H1 (cell line): Measurements from ENCODE around the gene TMA7. TPM values are rescaled to one million over a fixed set of nuclear protein-coding genes. Genes with fewer than 3 reads are reported as not detected.

Experiments used
- CTCF ChIA-PET: fragments of 300-600 bp; sonication (Branson Sonifier 250); formaldehyde crosslinking; loops from one replicate; lab custom pipeline; 2021; ENCODE audit not compliant: partially characterized antibody; lab: Charles Lee
- POLR2A ChIA-PET: fragments of 300-600 bp; sonication (Branson Sonifier 250); formaldehyde crosslinking; loops from one replicate; lab custom pipeline; 2021; ENCODE audit warnings: inconsistent platforms; ENCODE audit not compliant: partially characterized antibody; lab: Charles Lee
- DNase-seq, 2 experiments: peaks; one replicate each; pipeline versions ENCODE4 v3.0.0 to v3.0.0-alpha.2; 2010 to 2022; ENCODE audit warnings: low spot score in 2 of 2, low read depth in 1 of 2, mixed read lengths in 1 of 2
- FAIRE-seq: peaks from 2 replicates; lab custom pipeline; 2011; peaks lifted over from hg19 to GRCh38; lab: Jason Lieb, UNC
- H2AFZ ChIP-seq: 2 replicates; pipeline ENCODE4 v1.8.1; 2012; ENCODE audit warnings: low read length, inconsistent platforms
- H2AK5ac ChIP-seq: 2 replicates; pipeline ENCODE4 v1.6.1; 2013; ENCODE audit warnings: low read depth, low read length
- H2BK120ac ChIP-seq: replicated peaks from 2 replicates; pipeline ENCODE3; 2013; ENCODE audit warnings: low read depth, low read length, inconsistent platforms
- H2BK12ac ChIP-seq: 2 replicates; pipeline ENCODE4 v1.6.1; 2013; ENCODE audit warnings: low read depth, low read length
- H2BK15ac ChIP-seq: 2 replicates; pipeline ENCODE4 v1.6.1; 2013; ENCODE audit warnings: low read length
- H2BK20ac ChIP-seq: 2 replicates; pipeline ENCODE4 v1.6.1; 2013; ENCODE audit warnings: low read length
- H2BK5ac ChIP-seq: 2 replicates; pipeline ENCODE4 v1.6.1; 2013; ENCODE audit warnings: low read depth, low read length
- H3K14ac ChIP-seq: 2 replicates; pipeline ENCODE4 v1.6.1; 2013; ENCODE audit warnings: inconsistent platforms; ENCODE audit not compliant: insufficient read length
- H3K18ac ChIP-seq: 2 replicates; pipeline ENCODE4 v1.6.1; 2013; ENCODE audit warnings: low read length; ENCODE audit errors: extremely low read depth
- H3K23ac ChIP-seq: 2 replicates; pipeline ENCODE4 v1.6.1; 2013; ENCODE audit warnings: inconsistent platforms; ENCODE audit not compliant: insufficient read length
- H3K23me2 ChIP-seq: 2 replicates; pipeline ENCODE4 v1.6.1; 2013; ENCODE audit warnings: low read depth, low read length
- H3K27ac ChIP-seq: 2 replicates; pipeline ENCODE4 v1.6.1; 2011; ENCODE audit warnings: low read depth, low read length, inconsistent platforms
- H3K27me3 ChIP-seq, 4 experiments: replicated peaks in 1 of 4; 1 replicate in 1 of 4; 2 replicates in 3 of 4; pipeline versions ENCODE4 v1.6.1 to v1.8.1; 2011 to 2013; ENCODE audit warnings: low read length in 3 of 4, mild to moderate bottlenecking in 3 of 4, inconsistent platforms in 2 of 4, mixed read lengths in 2 of 4, moderate library complexity in 1 of 4; ENCODE audit not compliant: control insufficient read depth in 3 of 4, insufficient read depth in 3 of 4; ENCODE audit errors: extremely low read depth in 1 of 4
- H3K36me3 ChIP-seq, 4 experiments: 2 replicates each; pipeline versions ENCODE4 v1.6.1 to v1.8.1; 2011 to 2013; ENCODE audit warnings: mild to moderate bottlenecking in 4 of 4, low read length in 3 of 4, moderate library complexity in 2 of 4, control low read depth in 1 of 4, inconsistent platforms in 1 of 4; ENCODE audit not compliant: insufficient read depth in 4 of 4, control insufficient read depth in 2 of 4
- H3K4ac ChIP-seq: replicated peaks from 2 replicates; pipeline ENCODE3; 2013; ENCODE audit warnings: low read length, low read depth, mixed read lengths, inconsistent platforms; ENCODE audit not compliant: insufficient read length
- H3K4me1 ChIP-seq, 4 experiments: replicated peaks in 1 of 4; 1 replicate in 1 of 4; 2 replicates in 3 of 4; pipeline versions ENCODE4 v1.6.1 to v1.8.1; 2011 to 2013; ENCODE audit warnings: low read length in 3 of 4, inconsistent platforms in 2 of 4, mixed read lengths in 1 of 4; ENCODE audit not compliant: insufficient read depth in 4 of 4, control insufficient read depth in 3 of 4
- H3K4me2 ChIP-seq, 2 experiments: 2 replicates each; pipeline versions ENCODE4 v1.6.1 to v1.8.1; 2011 to 2013; ENCODE audit warnings: low read depth in 2 of 2, low read length in 2 of 2, control low read depth in 1 of 2, inconsistent platforms in 1 of 2, mild to moderate bottlenecking in 1 of 2; ENCODE audit not compliant: insufficient read depth in 1 of 2
- H3K4me3 ChIP-seq, 4 experiments: fragments of 200-600, 300-600 bp in 1 of 4; sonication (generic), shearing (Covaris generic), sonication (Bioruptor Twin) in 1 of 4; 2 replicates each; pipeline versions ENCODE4 v1.5.1 to v1.8.1; 2011 to 2016; ENCODE audit warnings: low read length in 4 of 4, low read depth in 3 of 4, control low read depth in 2 of 4, inconsistent platforms in 2 of 4, mild to moderate bottlenecking in 2 of 4, mixed read lengths in 1 of 4, moderate library complexity in 1 of 4; ENCODE audit not compliant: insufficient read depth in 2 of 4; ENCODE audit errors: extremely low read depth in 1 of 4
- H3K56ac ChIP-seq: replicated peaks from 2 replicates; pipeline ENCODE3; 2013; ENCODE audit warnings: low read depth, mild to moderate bottlenecking, mixed read lengths, low read length, inconsistent platforms; ENCODE audit not compliant: insufficient read length
- H3K79me1 ChIP-seq: 2 replicates; pipeline ENCODE4 v1.6.1; 2013; ENCODE audit warnings: low read depth, low read length, control low read depth
- H3K79me2 ChIP-seq, 2 experiments: 2 replicates each; pipeline versions ENCODE4 v1.6.1 to v1.8.1; 2012 to 2013; ENCODE audit warnings: low read length in 2 of 2, mild to moderate bottlenecking in 2 of 2, inconsistent platforms in 1 of 2; ENCODE audit not compliant: insufficient read depth in 2 of 2, control insufficient read depth in 1 of 2
- H3K9ac ChIP-seq, 4 experiments: replicated peaks in 1 of 4; 1 replicate in 1 of 4; 2 replicates in 3 of 4; pipeline versions ENCODE4 v1.6.1 to v1.8.1; 2011 to 2013; ENCODE audit warnings: low read depth in 3 of 4, low read length in 3 of 4, control low read depth in 2 of 4, mild to moderate bottlenecking in 2 of 4, moderate library complexity in 2 of 4, inconsistent platforms in 1 of 4; ENCODE audit errors: extremely low read depth in 1 of 4
- H3K9me3 ChIP-seq, 2 experiments: 2 replicates each; pipeline versions ENCODE4 v1.6.1 to v1.8.1; 2012 to 2013; ENCODE audit warnings: mild to moderate bottlenecking in 2 of 2, moderate library complexity in 2 of 2, control low read depth in 1 of 2, inconsistent platforms in 1 of 2, low read depth in 1 of 2, low read length in 1 of 2, mixed read lengths in 1 of 2; ENCODE audit not compliant: insufficient read depth in 2 of 2
- H4K20me1 ChIP-seq, 2 experiments: replicated peaks in 1 of 2; 2 replicates each; pipeline versions ENCODE3 to v1.8.1; 2011 to 2013; ENCODE audit warnings: inconsistent platforms in 2 of 2, low read length in 2 of 2, mild to moderate bottlenecking in 1 of 2; ENCODE audit not compliant: insufficient read depth in 2 of 2, control insufficient read depth in 1 of 2
- H4K5ac ChIP-seq: 2 replicates; pipeline ENCODE4 v1.6.1; 2013; ENCODE audit warnings: low read length, low read depth, mixed read lengths, inconsistent platforms; ENCODE audit not compliant: insufficient read length
- H4K8ac ChIP-seq: 2 replicates; pipeline ENCODE4 v1.8.0; 2013; ENCODE audit warnings: mild to moderate bottlenecking, moderate library complexity, low read length, inconsistent platforms; ENCODE audit not compliant: insufficient read depth; ENCODE audit errors: extremely low read depth
- H4K91ac ChIP-seq: replicated peaks from 2 replicates; pipeline ENCODE3; 2013; ENCODE audit warnings: low read length, mixed read lengths, inconsistent platforms; ENCODE audit not compliant: insufficient read length
- BCL11A ChIP-seq, 2 experiments: IDR thresholded peaks; one replicate each; pipeline ENCODE4 v1.6.1; 2011; ENCODE audit warnings: low read depth in 2 of 2, low read length in 2 of 2, mild to moderate bottlenecking in 2 of 2
- PHF8 ChIP-seq: fragments of 200-600 bp; sonication (generic); conservative IDR thresholded peaks from 2 replicates; pipeline ENCODE4 v1.7.1; 2012; ENCODE audit warnings: low read depth, mild to moderate bottlenecking, inconsistent platforms, low read length, moderate library complexity
- POLR2A ChIP-seq, 2 experiments: IDR thresholded peaks; 1 replicate in 1 of 2; 2 replicates in 1 of 2; pipeline ENCODE4 v1.6.1; 2011; ENCODE audit warnings: low read depth in 2 of 2, low read length in 2 of 2, mild to moderate bottlenecking in 2 of 2; ENCODE audit errors: control extremely low read depth in 1 of 2
- POLR2AphosphoS5 ChIP-seq: IDR thresholded peaks from 2 replicates; pipeline ENCODE4 v1.6.1; 2011; ENCODE audit warnings: low read depth, low read length
- TAF1 ChIP-seq: IDR thresholded peaks from 2 replicates; pipeline ENCODE4 v1.6.1; 2011; ENCODE audit warnings: mild to moderate bottlenecking, low read depth, low read length
- TAF7 ChIP-seq: optimal IDR thresholded peaks from 2 replicates; pipeline ENCODE3; 2011; ENCODE audit warnings: low read depth, mild to moderate bottlenecking, inconsistent platforms, low read length, moderate library complexity, borderline replicate concordance
- WGBS, 2 experiments: shearing (Covaris generic) in 1 of 2; methylation state at CpG; one replicate each; pipeline versions ENCODE4 v1.1.6 to v1.1.7; 2013 to 2015; ENCODE audit warnings: low lambda C conversion rate in 2 of 2, mixed read lengths in 2 of 2, inconsistent platforms in 1 of 2, low coverage in 1 of 2, missing lambda C conversion rate in 1 of 2; ENCODE audit not compliant: insufficient replicate concordance in 2 of 2, insufficient coverage in 1 of 2, insufficient read length in 1 of 2; ENCODE audit errors: extremely low coverage in 1 of 2, missing lambda C conversion rate in 1 of 2; 5-methylcytosine and 5-hydroxymethylcytosine counted together
- polyA plus RNA-seq, 7 experiments: library from polyadenylated mRNA; depleted of rRNA in 3 of 7; stranded (reverse) in 5 of 7; unstranded in 2 of 7; fragments of >200 nt in 5 of 7; fragments of 200-250 nt in 2 of 7; gene quantifications; 1 replicate in 5 of 7; 2 replicates in 1 of 7; 4 replicates in 1 of 7; pipeline versions ENCODE4 v1.2.1 to v1.2.3, GENCODE V29; 2011 to 2013; ENCODE audit warnings: missing spikeins in 2 of 7, mixed read lengths in 2 of 7
- total RNA-seq: library from RNA; stranded (reverse); fragmentation: NEBNext Ultra II Directional; extraction: Animal tissue kit (Norgen Biotek cat#: 25700); gene quantifications from 2 replicates; pipeline ENCODE4 v1.2.1, GENCODE V29; 2021

TMA7 gene
- total and polyA plus RNA-seq, 2 of the 8 experiments (the other 6 are each of a cell fraction or from before 2014, with no cell fraction given): 138 to 305 TPM

DNA sequence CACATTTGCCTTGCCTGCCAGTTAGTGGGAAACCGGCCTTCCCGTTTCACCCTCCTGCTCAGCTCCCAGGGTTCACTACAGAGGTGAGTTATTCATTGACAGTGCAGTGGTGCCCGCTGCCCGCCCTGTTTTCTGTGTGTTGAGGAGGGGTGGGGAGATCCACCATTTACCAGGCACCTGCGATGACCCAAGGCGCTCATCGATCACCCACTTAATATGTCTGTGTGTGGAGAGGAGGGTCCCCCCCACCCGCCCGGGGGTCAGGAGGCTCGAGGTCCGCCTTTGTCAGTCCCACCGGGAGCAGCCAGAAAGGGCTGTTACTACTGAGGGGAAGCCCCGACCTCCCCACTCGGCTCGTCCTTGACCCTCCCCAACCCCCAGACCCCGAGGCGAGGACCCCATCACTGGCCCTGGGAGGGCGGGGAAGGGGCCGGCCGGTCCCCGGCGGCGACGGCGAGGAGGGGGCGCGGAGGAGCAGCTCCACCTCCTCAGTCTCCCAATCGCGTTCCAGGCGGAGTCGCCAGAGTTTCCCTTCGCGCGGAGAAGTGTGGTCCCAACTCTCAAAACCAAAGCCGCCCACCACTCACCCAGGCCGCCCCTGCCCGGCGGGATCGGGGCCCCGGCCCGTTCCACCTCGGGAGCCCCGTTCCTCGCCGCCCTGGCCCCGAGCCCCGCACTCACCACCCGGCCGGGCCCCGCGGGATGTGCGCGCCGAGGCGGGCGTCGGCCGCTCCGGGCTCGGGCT, 11.3 kb upstream of the TMA7 start:
- H3K4ac ChIP-seq: no peak overlapping the region
- H3K9me3 ChIP-seq: no peaks in the 10 kb centered on the region
- CTCF ChIA-PET: interaction anchor here (0.6 to 5.4 kb wide), 3 partner anchors 15 to 29 kb away, joined by 3 to 34 read pairs (median 12); no protein-coding TSS in a partner anchor
- 0 out of 2 replicates have a peak overlapping the region, but pooled peaks have one; percentile 33 for H2BK12ac ChIP-seq
- H2AK5ac ChIP-seq: no peak overlapping the region
- peaks cover 7 to 43% (median 22%) of the 10 kb centered on the region in 4 experiments for H3K4me1 ChIP-seq
- peak in 1 of 2 experiments; percentile 78 for DNase-seq
- H2AFZ ChIP-seq: no peak overlapping the region
- H4K8ac ChIP-seq: no peak overlapping the region; the same call in 1 of the 2 replicates
- peak overlapping the region; percentile 50 for H4K5ac ChIP-seq
- H3K79me2 ChIP-seq: peaks cover 32 to 63% of the 10 kb centered on the region in 2 experiments
- peaks cover 33% of the 10 kb centered on the region for H3K79me1 ChIP-seq
- no peak overlapping the region for H3K23ac ChIP-seq
- H3K27ac ChIP-seq: peak overlapping the region; percentile 94
- POLR2A ChIA-PET: interaction anchor here (0.8 to 31.5 kb wide), 28 partner anchors 8 to 240 kb away, joined by 3 to 650 read pairs (median 5); partner anchors contain the start of genes ATRIP, CCDC51, FBXW12 and PFKFB4
- WGBS, 2 experiments: 2% methylated on average over 10 of the region's 60 CpGs; no CpG with 5 or more reads in 1 of the 2 experiments
- no peak overlapping the region for H2BK15ac ChIP-seq
- H2BK5ac ChIP-seq: peak overlapping the region; percentile 82
- peaks cover 2 to 18% (median 10%) of the 10 kb centered on the region in 4 experiments; a peak in 7 of 8 replicates for H3K36me3 ChIP-seq
- peak overlapping the region; percentile 63 to 98 (median 94) for H3K9ac ChIP-seq
- no peak overlapping the region for H2BK20ac ChIP-seq
- H4K20me1 ChIP-seq: peaks cover 8 to 23% of the 10 kb centered on the region in 2 experiments
- H3K4me3 ChIP-seq: peak overlapping the region; percentile 66 to 85 (median 76)
- peak overlapping the region; percentile 83 for H3K18ac ChIP-seq
- H3K56ac ChIP-seq: peak overlapping the region; percentile 37
- TF ChIP-seq POLR2A (IDR thresholded peaks at IDR 0.05; ENCODE audit: control extremely low read depth in 1 of 2, low read depth in 2 of 2, low read length in 2 of 2): peak in 1 of 2 experiments; percentile 78; a peak in 1 of 3 replicates
- TF ChIP-seq TAF1: peak; percentile 28
- no peak for TF ChIP-seq BCL11A (IDR thresholded peaks at IDR 0.05; ENCODE audit: low read depth in 2 of 2, low read length in 2 of 2)
- TF ChIP-seq TAF7: no peak
- peak; percentile 91 for TF ChIP-seq POLR2AphosphoS5
- no peak; the same call in none of the 2 replicates for TF ChIP-seq PHF8
- no peak overlapping the region for H4K91ac ChIP-seq
- no peak for FAIRE-seq
- peak overlapping the region; percentile 91 to 98 for H3K4me2 ChIP-seq
- H2BK120ac ChIP-seq: no peak overlapping the region
- peaks cover 13% of the 10 kb centered on the region for H3K23me2 ChIP-seq
- no peak overlapping the region for H3K14ac ChIP-seq
- H3K27me3 ChIP-seq: no peaks in the 10 kb centered on the region
